NT2/D1 (cell line): ENCODE results near the gene MICALL2.

Experiments used
- YY1 ChIP-seq: IDR thresholded peaks from 2 replicates; pipeline ENCODE4 v1.6.1; 2011; ENCODE audit not compliant: insufficient read length, insufficient read depth
- ZNF274 ChIP-seq: IDR thresholded peaks from 2 replicates; pipeline ENCODE4 v1.6.1; 2011; ENCODE audit warnings: mild to moderate bottlenecking, low read depth, low read length

DNA sequence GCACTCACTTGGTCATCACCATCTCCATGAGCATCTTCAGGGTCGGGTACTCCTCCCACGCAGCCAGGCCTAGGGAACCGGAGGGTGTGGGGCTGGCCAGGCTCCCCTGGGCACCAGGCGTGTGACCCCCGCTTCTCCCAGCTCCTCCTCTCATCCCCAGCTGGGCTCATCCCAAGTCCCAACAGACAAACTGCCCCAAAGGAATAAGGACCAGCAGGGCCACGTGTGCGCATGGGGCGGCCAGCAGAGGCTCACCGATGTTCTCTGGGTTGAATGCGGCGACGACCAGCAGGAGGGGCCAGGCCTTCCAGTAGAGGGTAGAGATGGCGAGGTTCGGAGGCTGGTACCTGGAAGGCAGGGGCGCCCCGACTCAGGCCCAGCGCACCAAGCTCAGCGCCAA lies 30.1 kb upstream of the MICALL2 start:
- TF ChIP-seq YY1: no peak
- no peak for TF ChIP-seq ZNF274
